Measurements from ENCODE around the gene BBIP1. TPM values are rescaled to one million over a fixed set of nuclear protein-coding genes. Genes with fewer than 3 reads are reported as not detected.

The BBIP1 gene
- total and polyA plus RNA-seq, 10 of the 15 experiments (the other 5 are each of a cell fraction or from before 2014, with no cell fraction given), result 13.8 to 40.8 (median 31.3) TPM

GRCh38 chr10:110872145-110872983, 46.6 kb downstream of the BBIP1 start (continued):
- TF ChIP-seq SKIL (IDR thresholded peaks at IDR 0.05; ENCODE audit: low read depth, poor library complexity, severe bottlenecking) (peak; percentile 73), ATF7 (IDR thresholded peaks at IDR 0.05; ENCODE audit: low read depth) (0 out of 2 replicates have a peak, but pooled peaks have one; percentile 5), HSF1 (IDR thresholded peaks at IDR 0.05; ENCODE audit: low read depth, low read length) (no peak), CHD1 (IDR thresholded peaks at IDR 0.05; ENCODE audit: low read depth, low read length) (0 out of 2 replicates have a peak, but pooled peaks have one; percentile 76), E2F4 (IDR thresholded peaks at IDR 0.05; ENCODE audit: low read depth, low read length) (no peak), DPF2 (IDR thresholded peaks at IDR 0.05) (peak; percentile 55), NFIC (IDR thresholded peaks at IDR 0.05; ENCODE audit: low read depth, low read length) (0 out of 2 replicates have a peak, but pooled peaks have one; percentile 54), CUX1 (IDR thresholded peaks at IDR 0.05; ENCODE audit: insufficient replicate concordance, low read depth, low read length) (peak; percentile 47), MAX (IDR thresholded peaks at IDR 0.05; ENCODE audit: low read depth, low read length) (peak; percentile 17; the same call in 1 of the 2 replicates), ZNF687 (IDR thresholded peaks at IDR 0.05) (peak; percentile 60; the same call in 1 of the 2 replicates), RBBP5 (conservative IDR thresholded peaks at IDR 0.05) (0 out of 2 replicates have a peak, but pooled peaks have one; percentile 43), FOXM1 (IDR thresholded peaks at IDR 0.05; ENCODE audit: low read depth, low read length) (0 out of 2 replicates have a peak, but pooled peaks have one; percentile 61), YY1 (IDR thresholded peaks at IDR 0.05; ENCODE audit: low read depth, low read length) (peak; percentile 7; the same call in 1 of the 2 replicates)

All from GM12878 (cell line).